Transverse colon (tissue), 4 donors: Measurements from ENCODE around the gene PTPN7.

Experiments
- EP300 ChIP-seq: sonication (generic); formaldehyde crosslinking; IDR thresholded peaks from one replicate; pipeline ENCODE4 v1.6.1; 2017; ENCODE audit warnings: antibody characterized with exemption, low read depth
- POLR2A ChIP-seq: fragments of 450-650 bp; IDR thresholded peaks from one replicate; pipeline ENCODE4 v1.6.1; 2016; ENCODE audit warnings: antibody characterized with exemption, mild to moderate bottlenecking, moderate library complexity
- POLR2AphosphoS5 ChIP-seq, 3 donors: sonication (generic); formaldehyde crosslinking; IDR thresholded peaks; one replicate each; pipeline ENCODE4 v1.6.1; 2016; ENCODE audit warnings: antibody characterized with exemption in 3 of 3
- TF ChIP-seq, protein P1 (sequence below), 5 experiments: fragments of 200-600 bp in 3 of 5; fragments of 450-650 bp in 2 of 5; sonication (generic) in 3 of 5; IDR thresholded peaks; 1 replicate in 2 of 5; 2 replicates in 3 of 5; pipeline ENCODE4 v1.5.1; 2016 to 2017; ENCODE audit warnings: antibody characterized with exemption in 5 of 5, inconsistent platforms in 3 of 5, mild to moderate bottlenecking in 2 of 5, moderate library complexity in 1 of 5

DNA sequence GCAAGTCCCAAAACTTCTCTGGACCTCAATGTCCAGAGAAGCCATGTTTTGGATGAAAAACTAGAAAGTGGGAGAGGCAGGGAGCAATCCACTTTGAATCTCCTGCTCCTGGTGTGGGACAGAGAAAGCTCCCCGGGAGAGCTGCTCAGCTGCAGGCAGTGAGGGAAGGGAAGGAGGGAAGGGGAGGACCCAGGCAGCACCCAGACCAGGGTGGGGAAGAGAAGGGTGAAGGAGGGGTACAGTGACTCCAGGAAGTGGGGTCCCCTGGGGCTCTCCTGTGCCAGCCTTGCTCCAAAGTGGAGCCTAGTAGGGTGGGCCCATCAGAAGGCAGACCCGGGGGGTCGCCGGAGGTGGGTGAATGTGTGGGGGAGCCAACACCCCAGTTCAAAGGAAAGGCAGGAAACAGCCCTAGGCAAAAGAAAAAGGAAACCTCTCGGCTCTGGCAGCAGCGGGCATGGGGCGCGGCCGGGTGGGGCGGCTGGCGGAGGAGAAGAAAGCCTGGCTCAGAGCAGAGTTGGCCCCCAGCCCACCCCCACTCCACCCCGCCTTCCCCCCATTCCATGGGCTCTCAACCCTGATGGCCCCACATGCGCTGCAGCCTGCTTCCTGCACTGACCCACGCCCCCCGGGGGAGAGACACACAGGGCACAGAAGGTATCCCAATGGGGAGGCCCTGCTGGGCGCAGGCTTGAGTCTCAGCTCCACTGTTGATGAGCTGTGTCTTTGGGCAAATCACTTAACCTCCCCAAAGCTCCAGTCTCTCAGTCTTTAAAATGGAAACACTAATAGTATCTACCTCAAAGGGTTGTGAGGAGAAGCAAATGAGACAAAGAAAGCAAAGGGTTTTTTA is 38.9 kb upstream of the PTPN7 start:
- TF ChIP-seq POLR2AphosphoS5 (IDR thresholded peaks at IDR 0.05) (no peak), POLR2A (no peak), EP300 (no peak)
- TF ChIP-seq, protein P1, sequence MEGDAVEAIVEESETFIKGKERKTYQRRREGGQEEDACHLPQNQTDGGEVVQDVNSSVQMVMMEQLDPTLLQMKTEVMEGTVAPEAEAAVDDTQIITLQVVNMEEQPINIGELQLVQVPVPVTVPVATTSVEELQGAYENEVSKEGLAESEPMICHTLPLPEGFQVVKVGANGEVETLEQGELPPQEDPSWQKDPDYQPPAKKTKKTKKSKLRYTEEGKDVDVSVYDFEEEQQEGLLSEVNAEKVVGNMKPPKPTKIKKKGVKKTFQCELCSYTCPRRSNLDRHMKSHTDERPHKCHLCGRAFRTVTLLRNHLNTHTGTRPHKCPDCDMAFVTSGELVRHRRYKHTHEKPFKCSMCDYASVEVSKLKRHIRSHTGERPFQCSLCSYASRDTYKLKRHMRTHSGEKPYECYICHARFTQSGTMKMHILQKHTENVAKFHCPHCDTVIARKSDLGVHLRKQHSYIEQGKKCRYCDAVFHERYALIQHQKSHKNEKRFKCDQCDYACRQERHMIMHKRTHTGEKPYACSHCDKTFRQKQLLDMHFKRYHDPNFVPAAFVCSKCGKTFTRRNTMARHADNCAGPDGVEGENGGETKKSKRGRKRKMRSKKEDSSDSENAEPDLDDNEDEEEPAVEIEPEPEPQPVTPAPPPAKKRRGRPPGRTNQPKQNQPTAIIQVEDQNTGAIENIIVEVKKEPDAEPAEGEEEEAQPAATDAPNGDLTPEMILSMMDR (IDR thresholded peaks at IDR 0.05), result no peak
